Measurements from ENCODE around the gene HSPG2. TPM values are rescaled to one million over a fixed set of nuclear protein-coding genes. Genes with fewer than 3 reads are reported as not detected.
A peak's percentile ranks its signal among the peaks of the same experiment; 100 is the strongest.

Gene HSPG2
- total and polyA plus RNA-seq, 2 of the 13 experiments (the other 11 are each of a cell fraction or from before 2014, with no cell fraction given): 9.1 to 13.1 TPM

- no peak for TF ChIP-seq CEBPZ (IDR thresholded peaks at IDR 0.05; ENCODE audit: low read length)
- peak; percentile 51; the same call in 1 of the 2 replicates for TF ChIP-seq ZBTB33 (CRISPR knock-in tag; IDR thresholded peaks at IDR 0.05)
- peak; percentile 50; the same call in 1 of the 2 replicates for TF ChIP-seq RXRA (CRISPR knock-in tag; IDR thresholded peaks at IDR 0.05)
- TF ChIP-seq PHF21A (CRISPR knock-in tag; IDR thresholded peaks at IDR 0.05): peak; percentile 73
- TF ChIP-seq ZNF264 (CRISPR knock-in tag; IDR thresholded peaks at IDR 0.05): 0 out of 2 replicates have a peak, but pooled peaks have one; percentile 36
- TF ChIP-seq HNF1A (IDR thresholded peaks at IDR 0.05; ENCODE audit: low read depth): peak; percentile 58; the same call in 1 of the 2 replicates
- TF ChIP-seq HNF1A (CRISPR knock-in tag; IDR thresholded peaks at IDR 0.05; ENCODE audit: borderline replicate concordance): peak; percentile 43; the same call in 1 of the 2 replicates
- TF ChIP-seq ZFP1 (CRISPR knock-in tag; IDR thresholded peaks at IDR 0.05): peak; percentile 91
- TF ChIP-seq ARID5B (CRISPR knock-in tag; IDR thresholded peaks at IDR 0.05): peak; percentile 99
- no peak for TF ChIP-seq HNF4G (IDR thresholded peaks at IDR 0.05; ENCODE audit: borderline replicate concordance, low read depth, low read length)
- TF ChIP-seq HNF4G (CRISPR knock-in tag; IDR thresholded peaks at IDR 0.05; ENCODE audit: borderline replicate concordance, low read depth): 0 out of 2 replicates have a peak, but pooled peaks have one; percentile 26
- TF ChIP-seq HOMEZ (CRISPR knock-in tag; IDR thresholded peaks at IDR 0.05; ENCODE audit: low read depth): peak; percentile 67
- no peak for TF ChIP-seq MTF2 (CRISPR knock-in tag; IDR thresholded peaks at IDR 0.05; ENCODE audit: borderline replicate concordance)
- peak; percentile 46; the same call in 1 of the 2 replicates for TF ChIP-seq MEIS2 (CRISPR knock-in tag; IDR thresholded peaks at IDR 0.05)
These were observed 161.0 kb downstream of the HSPG2 start (continued) for GRCh38 chr1:21775985-21776562.
